ENCODE measurements around the gene ACSS1.

The ACSS1 gene

DNA sequence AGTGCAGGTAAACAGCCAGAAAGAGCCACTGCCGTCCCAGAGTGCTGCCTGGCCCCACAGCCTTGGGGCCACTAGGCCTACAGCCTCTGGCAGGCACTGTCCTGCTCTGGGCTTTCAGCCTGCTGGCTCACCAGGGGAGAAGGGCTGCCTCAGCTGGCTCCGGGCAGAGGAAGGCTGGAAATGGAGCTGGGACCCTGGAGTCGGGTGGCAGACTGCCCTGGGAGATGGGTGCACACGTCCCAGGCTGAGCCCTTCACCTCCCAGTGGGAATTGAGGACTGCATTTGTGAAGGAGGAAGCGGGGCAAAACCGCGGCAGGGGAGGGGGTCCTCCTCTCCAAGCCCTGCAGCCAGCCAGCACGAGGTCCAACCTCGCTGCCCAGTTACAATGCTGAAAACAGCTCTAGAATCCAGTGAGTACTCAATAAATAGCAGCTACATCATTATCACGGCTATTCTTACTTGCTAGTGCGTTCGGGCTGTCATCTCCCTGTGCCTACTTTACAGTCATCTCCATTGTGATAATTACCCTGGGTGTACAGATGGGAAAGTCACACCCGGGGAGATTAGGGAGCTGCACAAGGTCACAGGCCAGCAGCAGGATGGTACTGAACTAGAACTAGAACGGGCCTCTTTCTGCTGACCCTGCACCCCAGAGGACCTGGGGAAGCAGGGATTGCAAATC lies 13.1 kb downstream of the ACSS1 start:
- no peak for DNase-seq

DNA sequence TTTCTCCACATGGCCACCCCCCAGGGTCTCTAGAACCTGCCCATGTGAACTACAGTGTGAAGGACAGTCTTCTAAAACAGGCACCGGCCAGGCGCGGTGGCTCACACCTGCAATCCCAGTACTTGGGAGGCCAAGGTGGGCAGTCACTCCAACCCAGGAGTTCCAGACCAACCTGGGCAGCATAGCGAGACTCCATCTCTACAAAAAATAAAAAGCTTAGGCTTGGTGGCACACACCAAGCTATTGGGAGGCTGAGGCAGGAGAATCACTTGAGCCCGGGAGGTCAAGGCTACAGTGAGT lies 13.7 kb downstream of the ACSS1 start:
- DNase-seq, result no peak

GRCh38 chr20:25043499-25044260 lies 14.3 kb downstream of the ACSS1 start:
- DNase-seq, result no peak

DNA sequence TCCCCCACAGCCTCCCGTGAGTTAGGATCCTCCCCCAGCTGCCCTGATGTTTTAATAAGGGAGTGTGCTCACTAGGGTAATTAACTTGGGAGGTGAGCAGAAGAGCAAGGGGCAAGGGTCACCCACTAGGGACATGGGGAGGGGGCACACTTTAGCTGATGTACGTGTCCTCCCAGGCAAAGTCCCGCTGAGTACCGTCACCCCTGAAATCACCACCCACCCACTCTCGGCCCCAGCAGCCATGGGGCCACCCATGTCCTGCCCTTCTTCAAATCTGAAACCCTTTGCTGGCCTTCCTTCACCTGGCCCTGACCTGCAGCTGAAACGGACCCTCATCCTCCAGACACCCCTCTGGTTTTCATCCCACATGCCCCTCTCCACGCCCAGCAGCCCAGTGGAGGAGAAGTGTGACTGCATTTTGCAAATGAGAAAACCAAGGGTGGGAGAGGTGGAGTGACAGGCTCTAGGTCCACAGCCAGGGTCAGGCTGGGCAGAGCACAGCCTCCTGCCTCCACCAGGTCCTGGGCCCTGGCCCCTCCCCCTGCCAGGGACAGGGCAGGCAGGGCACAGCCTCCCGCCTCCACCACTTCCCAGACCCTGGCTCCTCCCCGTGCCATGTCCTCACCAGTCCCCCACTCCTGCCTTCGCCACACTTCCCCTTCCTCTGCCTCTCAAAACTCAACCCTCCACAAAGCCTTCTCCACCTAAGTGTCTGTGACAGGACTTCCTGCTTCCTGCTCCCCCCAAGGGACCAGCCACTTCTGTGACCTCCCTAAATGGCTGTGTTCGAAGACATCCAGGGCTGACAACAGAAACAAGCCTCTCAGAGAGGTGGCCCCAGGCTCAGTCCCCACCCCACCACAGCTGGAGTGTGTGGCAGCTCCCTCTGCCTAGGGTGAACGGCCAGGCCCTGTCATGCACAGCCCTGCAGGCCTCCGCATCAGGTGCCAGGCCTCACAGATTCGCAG lies 15.1 kb downstream of the ACSS1 start:
- DNase-seq, result no peak

GRCh38 chr20:25041813-25042530 lies 16.0 kb downstream of the ACSS1 start:
- no peak for DNase-seq

- DNase-seq, result peak; percentile 6
These were observed 17.5 kb downstream of the ACSS1 start for GRCh38 chr20:25040438-25040831.

DNA sequence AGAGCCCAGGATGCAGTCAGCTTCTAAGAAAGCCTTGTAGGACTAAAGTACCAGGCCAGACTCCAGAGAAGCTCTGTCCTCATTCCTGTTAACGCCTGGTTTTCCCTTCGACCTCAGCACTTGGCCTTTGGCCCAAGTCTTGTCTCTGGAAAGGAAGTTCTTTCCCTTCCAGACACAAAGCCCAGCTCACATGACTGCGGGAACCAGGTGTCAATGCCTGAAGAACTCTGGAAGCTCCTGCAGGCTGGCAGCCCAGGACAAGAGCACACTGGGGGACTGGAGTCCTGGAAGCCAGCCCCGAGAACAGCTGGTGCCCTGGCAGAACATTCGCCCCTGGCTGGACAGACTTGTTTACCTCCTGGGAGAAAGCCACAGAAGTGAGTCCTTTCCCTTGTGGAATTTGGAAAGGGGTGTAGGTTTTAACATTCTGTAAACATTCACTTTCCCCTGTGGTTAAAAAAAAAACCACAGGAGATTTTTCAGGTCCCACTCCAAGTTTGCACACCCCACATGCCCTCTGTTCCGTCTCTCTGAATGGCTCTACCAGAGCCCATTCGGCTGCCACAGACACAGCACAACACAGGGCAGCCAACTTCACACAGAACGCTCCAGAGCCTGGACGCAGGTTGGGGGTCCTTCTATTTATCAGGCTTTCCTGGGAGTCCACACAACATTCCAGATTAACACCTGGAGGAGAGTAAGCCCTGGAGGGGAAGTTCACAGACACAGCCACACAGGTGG lies 18.1 kb downstream of the ACSS1 start:
- peak; percentile 66 for DNase-seq

- no peak for DNase-seq
These were observed 19.3 kb downstream of the ACSS1 start for GRCh38 chr20:25038591-25039015.

DNA sequence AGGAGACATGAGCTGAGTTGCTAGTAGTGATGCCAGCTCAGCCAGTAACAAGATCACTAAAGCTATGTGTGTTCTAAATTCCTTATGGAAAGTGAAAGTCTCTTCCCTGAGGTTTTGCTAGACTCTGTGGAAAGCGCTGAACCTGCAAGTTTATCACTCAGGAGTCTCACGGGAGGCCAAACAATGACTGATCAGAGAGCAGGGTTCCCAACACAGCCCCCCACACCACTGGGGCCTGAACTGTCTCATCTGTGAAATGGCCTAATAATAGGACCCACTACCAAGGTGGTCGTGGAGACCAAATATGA lies 19.9 kb downstream of the ACSS1 start:
- no peak for DNase-seq

- no peak for DNase-seq
These were observed 20.4 kb downstream of the ACSS1 start for GRCh38 chr20:25037288-25038102.

GRCh38 chr20:25036331-25036936 lies 21.5 kb downstream of the ACSS1 start:
- DNase-seq, result no peak

DNA sequence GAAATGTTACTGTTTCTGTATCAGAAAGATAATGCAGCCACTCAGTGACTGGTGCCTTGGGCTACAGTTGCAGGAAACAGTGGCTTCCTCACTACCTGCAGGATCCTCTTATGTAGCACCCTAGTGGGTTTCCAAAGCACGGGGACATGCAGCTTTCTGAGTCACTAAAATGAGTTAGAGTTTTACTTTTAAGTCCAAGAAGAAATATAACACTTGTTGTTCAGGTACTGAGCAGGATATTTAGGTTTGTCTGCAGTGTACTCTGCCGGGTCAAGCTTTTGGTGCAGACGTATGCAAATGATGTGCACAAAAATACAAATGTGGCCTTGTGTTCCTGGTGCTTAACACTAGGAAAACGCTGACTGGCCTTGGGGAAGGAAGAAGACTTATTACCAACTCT lies 22.0 kb downstream of the ACSS1 start:
- no peak for DNase-seq

DNA sequence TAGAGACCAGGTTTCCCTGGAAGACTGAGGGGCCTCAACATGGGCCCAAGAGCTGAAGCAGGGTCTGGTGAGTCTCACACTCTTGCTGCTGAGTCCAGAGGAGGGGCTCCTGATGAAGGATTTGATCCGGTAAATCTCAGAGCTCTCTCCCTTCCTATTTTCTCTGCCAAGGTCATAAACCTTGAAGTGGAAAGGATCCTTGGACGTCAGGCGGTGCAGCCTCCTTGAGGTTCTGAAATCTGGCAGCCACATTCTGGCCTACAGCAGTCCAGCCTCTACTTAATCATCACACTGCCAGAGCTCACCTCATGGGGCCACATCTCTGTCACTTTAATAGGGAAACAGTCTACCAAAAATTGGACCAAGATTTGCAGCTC lies 24.0 kb downstream of the ACSS1 start:
- no peak for DNase-seq

DNA sequence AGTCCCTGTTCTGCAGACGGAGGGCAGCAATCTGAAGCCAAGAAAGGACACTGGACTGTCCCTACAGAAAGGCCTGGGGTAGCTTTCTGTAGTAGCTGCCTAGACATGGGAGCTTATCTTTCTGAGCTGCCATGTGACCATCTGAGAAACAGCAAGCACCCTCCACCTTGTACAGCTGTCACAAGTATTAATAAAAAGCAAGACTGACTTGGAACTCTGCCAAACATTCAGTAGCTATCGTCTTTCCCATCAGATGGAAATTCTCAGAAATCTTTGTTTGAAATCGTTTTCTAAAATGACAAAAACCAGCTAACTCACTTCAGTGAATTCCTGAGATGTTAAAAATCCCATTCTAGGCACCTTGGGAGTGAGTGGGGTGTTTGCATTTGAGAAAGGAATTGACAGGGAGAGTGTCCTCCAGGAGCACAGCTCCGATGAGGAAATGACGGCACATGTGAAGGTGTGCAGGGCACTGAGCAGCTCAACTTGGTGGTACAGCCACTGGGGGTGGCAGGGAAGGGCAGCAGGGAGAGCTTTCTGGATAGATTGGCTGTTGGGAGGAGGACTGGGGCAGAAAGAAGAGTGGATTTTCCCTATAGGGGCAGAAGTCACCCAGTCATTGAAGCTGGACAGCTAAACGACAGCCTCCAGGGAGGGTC lies 24.5 kb downstream of the ACSS1 start:
- no peak for DNase-seq

GRCh38 chr20:25032478-25033264 lies 25.3 kb downstream of the ACSS1 start:
- no peak for DNase-seq

- DNase-seq, result no peak
These were observed 25.9 kb downstream of the ACSS1 start for GRCh38 chr20:25032065-25032477.

- DNase-seq, result no peak
These were observed 26.7 kb downstream of the ACSS1 start for GRCh38 chr20:25031241-25031640.

- DNase-seq, result no peak
These were observed 27.2 kb downstream of the ACSS1 start for GRCh38 chr20:25030649-25031207.

DNA sequence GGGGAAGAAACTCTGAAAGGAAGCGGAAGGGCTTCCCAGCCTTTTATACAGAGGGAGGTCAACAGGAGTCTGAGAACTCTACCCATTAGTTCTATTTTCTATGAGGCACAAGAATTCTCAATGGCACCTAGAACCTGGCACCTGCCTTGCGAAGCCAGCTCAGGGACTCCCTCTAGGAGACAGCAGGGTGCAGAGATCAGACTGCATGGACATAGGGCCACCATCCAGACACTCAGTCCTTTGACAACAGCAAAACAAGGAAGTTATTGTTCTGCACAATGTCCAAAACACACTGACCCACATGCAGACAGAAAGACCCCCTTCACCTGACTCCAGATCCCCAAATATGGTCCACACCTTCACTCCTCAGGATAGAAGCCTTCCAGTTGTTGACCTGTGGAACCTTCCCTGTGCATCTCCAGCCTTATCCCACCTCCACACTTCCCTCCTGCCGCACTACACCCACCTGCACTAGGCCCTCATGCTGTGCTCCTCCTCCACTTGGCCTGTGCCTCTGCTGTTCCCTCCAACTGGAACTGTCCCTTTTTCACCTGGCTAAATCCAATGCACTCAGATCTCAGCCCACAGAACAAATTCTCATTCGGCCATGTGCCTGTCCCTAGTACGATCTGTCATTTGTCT lies 27.8 kb downstream of the ACSS1 start:
- no peak for DNase-seq
